Measurements from ENCODE around the gene ERGIC2. TPM values are rescaled to one million over a fixed set of nuclear protein-coding genes. Genes with fewer than 3 reads are reported as not detected.
A peak's percentile ranks its signal among the peaks of the same experiment; 100 is the strongest.
"Not testable (repeated sequence)": the region's sequence is repeated elsewhere in the genome, so short reads cannot be mapped to it uniquely, and the experiment has no call there.

Gene ERGIC2
- total RNA-seq, 2 donors from 2014 or later, result 29.6 to 41.4 TPM

DNA sequence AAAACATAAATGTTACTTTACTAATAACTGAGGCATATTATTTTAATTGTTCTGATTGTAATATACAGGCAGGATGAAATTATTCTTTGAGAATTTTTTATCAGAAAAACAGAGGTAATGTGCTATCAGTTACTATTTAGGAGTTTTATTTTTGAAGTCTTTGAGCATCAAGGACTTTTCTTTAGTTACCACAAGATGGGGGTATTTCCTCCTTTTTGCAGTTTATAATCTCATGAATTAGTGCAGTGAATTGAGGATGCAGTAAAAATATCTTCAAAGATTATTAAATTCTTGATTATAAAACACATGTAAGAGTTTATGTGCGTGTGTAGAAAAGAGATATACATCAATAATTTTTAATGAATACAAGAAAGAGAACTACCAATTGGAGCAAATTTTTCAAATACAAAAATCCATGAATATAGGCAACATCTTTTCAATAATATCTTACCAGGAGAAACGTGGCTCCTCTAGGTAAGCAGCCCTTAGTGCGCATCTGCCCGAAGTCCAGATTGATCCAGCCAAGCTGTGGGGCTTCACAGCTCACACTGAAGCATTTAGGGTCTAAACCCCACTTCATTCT, 71.6 kb downstream of the ERGIC2 start:
- no peaks in the 10 kb centered on the region for H3K27me3 Mint-ChIP-seq
- DNase-seq (no peak), ATAC-seq (no peak)
- no peak overlapping the region for H3K27ac Mint-ChIP-seq
- no peaks in the 10 kb centered on the region for H3K4me1 Mint-ChIP-seq
- no peak overlapping the region for H3K4me3 Mint-ChIP-seq
- peaks cover 5% of the 10 kb centered on the region for H3K36me3 Mint-ChIP-seq (ENCODE audit: low read depth)
- H3K9me3 ChIP-seq (ENCODE audit: control insufficient read depth, low read length, poor library complexity, severe bottlenecking), result no peaks in the 10 kb centered on the region

DNA sequence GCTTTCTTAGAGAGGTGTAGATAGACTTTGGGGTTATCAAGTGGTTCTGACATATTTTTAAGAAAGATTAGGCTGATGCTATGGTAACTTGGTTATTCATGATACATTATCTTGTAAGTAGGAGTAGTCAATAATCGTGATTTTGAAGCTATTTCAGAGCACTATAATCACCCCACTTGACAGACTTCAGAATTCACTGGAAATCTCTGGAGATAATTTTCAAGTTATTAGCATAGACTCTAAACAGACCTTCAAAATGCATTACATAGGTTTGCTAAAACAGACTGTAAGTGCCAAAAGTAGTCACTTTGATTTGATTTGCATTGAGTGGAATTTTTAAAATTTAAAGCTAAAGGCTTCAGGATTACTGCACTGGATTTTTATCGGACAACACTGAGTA, 74.3 kb downstream of the ERGIC2 start:
- no peak overlapping the region for H3K4me3 Mint-ChIP-seq
- no peak for DNase-seq
- no peaks in the 10 kb centered on the region for H3K9me3 ChIP-seq (ENCODE audit: control insufficient read depth, low read length, poor library complexity, severe bottlenecking)
- ATAC-seq, result no peak
- peaks cover 7% of the 10 kb centered on the region for H3K36me3 Mint-ChIP-seq (ENCODE audit: low read depth)
- no peaks in the 10 kb centered on the region for H3K27me3 Mint-ChIP-seq
- H3K4me1 Mint-ChIP-seq, result peaks cover 3% of the 10 kb centered on the region
- H3K27ac Mint-ChIP-seq, result no peak overlapping the region

DNA sequence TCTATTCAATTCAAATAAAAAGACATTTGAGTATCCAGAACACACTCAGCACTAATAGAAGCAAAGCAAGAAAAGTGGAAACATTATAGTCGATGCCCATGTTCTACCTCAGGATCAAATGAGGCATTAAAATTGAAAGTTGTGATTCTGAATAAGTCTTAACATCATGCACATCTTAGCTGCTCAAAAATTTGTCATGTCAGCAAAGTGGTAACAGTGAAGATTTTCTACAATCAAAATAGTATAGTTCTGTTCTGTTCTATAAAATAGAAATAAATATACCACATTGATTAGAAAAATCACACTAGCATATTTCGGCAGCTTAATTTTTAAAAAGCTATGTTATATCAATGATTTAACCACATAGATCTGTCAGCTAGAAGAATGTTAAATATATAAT, 74.7 kb downstream of the ERGIC2 start:
- no peaks in the 10 kb centered on the region for H3K27me3 Mint-ChIP-seq
- H3K9me3 ChIP-seq (ENCODE audit: control insufficient read depth, low read length, poor library complexity, severe bottlenecking), result no peaks in the 10 kb centered on the region
- peak overlapping the region; percentile 4 for H3K27ac Mint-ChIP-seq
- ATAC-seq, result no peak
- DNase-seq, result no peak
- H3K4me3 Mint-ChIP-seq, result no peak overlapping the region
- peaks cover 7% of the 10 kb centered on the region for H3K36me3 Mint-ChIP-seq (ENCODE audit: low read depth)
- H3K4me1 Mint-ChIP-seq, result peaks cover 3% of the 10 kb centered on the region

DNA sequence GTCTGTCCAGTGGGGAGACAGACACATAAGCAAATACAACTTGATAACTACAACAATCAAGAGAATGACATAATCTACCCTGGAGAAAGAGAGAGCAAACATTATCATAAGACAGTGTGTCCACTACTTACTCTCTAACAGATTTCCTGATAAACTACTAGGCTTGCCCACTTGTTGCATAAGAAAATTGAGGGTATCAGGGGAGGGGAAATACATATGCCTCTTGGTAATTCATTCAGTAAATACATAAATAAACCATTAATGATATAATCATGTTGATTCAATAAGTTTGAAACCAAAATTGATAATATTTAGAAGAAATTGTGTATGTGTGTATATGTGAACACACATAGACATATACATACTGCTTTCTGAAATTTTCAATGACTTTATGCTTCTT, 76.6 kb downstream of the ERGIC2 start:
- H3K9me3 ChIP-seq (ENCODE audit: control insufficient read depth, low read length, poor library complexity, severe bottlenecking), result no peaks in the 10 kb centered on the region
- Mint-ChIP-seq H3K36me3 (ENCODE audit: low read depth) (peaks cover 7% of the 10 kb centered on the region), H3K4me1 (peaks cover 3% of the 10 kb centered on the region), H3K27me3 (no peaks in the 10 kb centered on the region), H3K4me3 (no peak overlapping the region), H3K27ac (no peak overlapping the region)
- DNase-seq (no peak), ATAC-seq (no peak)

DNA sequence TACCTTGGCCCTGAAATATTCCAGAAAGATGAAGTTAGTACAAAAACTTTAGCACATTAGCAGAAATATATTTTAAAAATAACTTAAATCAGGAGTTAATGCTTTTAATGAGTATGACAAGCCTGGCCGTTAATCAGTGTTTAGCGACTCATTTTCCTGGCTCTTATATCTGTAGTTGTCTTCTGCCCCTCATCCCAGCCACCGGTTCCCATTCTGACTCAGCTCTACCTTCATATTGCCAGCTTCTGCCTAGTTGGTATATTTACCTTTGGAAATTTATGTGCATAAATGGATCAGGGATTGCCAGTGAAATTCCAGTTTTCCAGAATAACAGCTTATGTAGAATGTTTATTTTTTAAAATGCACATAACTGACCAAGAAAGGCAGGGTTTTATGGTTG, 79.9 kb downstream of the ERGIC2 start:
- no peak overlapping the region for H3K27ac Mint-ChIP-seq
- H3K27me3 Mint-ChIP-seq, result no peaks in the 10 kb centered on the region
- H3K9me3 ChIP-seq (ENCODE audit: control insufficient read depth, low read length, poor library complexity, severe bottlenecking), result no peaks in the 10 kb centered on the region
- DNase-seq (no peak), ATAC-seq (no peak)
- peaks cover 9% of the 10 kb centered on the region for H3K36me3 Mint-ChIP-seq (ENCODE audit: low read depth)
- peaks cover 5% of the 10 kb centered on the region for H3K4me1 Mint-ChIP-seq
- no peak overlapping the region for H3K4me3 Mint-ChIP-seq

DNA sequence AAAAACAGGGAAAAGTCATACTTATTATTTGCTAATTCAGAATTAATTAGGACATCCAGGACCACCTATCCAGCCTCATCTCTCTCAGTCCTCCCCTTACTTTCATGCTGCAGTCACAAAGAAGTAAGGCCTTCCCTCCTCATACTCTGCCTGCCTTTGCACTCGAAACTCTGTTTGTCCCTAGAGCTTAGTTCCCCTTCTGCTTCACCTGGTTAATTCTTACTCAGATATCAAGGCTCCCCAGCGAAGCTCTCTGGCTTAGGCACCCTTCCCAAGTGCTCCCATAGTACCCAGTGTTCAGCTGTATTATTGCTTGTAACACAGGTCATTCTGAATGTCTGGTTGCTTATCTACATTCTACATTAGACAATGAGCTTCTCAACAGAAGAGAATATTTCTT, 81.3 kb downstream of the ERGIC2 start:
- DNase-seq (no peak), ATAC-seq (no peak)
- Mint-ChIP-seq H3K4me1 (peaks cover 5% of the 10 kb centered on the region), H3K27me3 (no peaks in the 10 kb centered on the region), H3K4me3 (no peak overlapping the region), H3K27ac (peak overlapping the region; percentile 56), H3K36me3 (ENCODE audit: low read depth) (peaks cover 9% of the 10 kb centered on the region)
- H3K9me3 ChIP-seq (ENCODE audit: control insufficient read depth, low read length, poor library complexity, severe bottlenecking), result no peaks in the 10 kb centered on the region

DNA sequence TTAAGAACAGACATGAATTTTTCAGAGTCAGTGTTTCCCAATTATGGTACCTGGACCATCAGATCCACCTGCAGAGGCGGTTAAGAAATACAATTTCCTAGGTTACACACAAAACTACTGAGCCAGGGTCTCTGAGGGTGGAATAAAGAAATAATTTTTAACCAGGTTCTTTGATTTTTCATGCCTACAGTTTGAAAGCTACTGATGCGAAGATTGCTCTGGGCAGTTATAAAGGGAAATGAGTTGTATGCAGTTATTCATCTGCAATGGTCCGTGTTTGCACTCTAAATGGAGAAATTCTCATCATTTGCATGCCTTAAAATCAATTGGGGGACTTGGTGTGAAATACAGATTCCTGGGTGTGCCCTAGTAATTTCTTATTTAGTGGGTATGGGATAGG, 89.7 kb downstream of the ERGIC2 start:
- no peak overlapping the region for H3K4me3 Mint-ChIP-seq
- H3K27me3 Mint-ChIP-seq, result no peaks in the 10 kb centered on the region
- DNase-seq, result no peak
- no peak overlapping the region for H3K27ac Mint-ChIP-seq
- H3K36me3 Mint-ChIP-seq (ENCODE audit: low read depth), result no peaks in the 10 kb centered on the region
- H3K9me3 ChIP-seq (ENCODE audit: control insufficient read depth, low read length, poor library complexity, severe bottlenecking), result no peaks in the 10 kb centered on the region
- H3K4me1 Mint-ChIP-seq, result no peaks in the 10 kb centered on the region
- no peak for ATAC-seq

DNA sequence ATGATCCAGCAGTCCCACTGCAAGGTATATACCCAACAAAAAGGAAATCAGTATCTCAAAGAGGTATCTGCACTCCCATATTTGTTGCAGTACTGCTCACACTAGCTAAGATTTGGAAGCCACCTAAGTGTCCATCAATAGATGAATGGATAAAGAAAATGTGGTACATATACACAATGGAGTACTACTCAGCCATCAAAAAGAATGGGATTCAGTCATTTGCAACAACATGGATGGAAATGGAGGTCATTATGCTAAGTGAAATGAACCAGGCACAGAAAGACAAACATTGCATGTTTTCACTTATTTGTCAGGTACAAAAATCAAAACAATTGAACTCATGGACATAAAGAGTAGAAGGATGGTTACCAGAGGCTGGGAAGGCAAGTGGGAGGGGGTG, 90.5 kb downstream of the ERGIC2 start:
- not testable (repeated sequence) for H3K9me3 ChIP-seq (ENCODE audit: control insufficient read depth, low read length, poor library complexity, severe bottlenecking); H3K4me1 Mint-ChIP-seq; H3K27me3 Mint-ChIP-seq; ATAC-seq; H3K4me3 Mint-ChIP-seq; H3K36me3 Mint-ChIP-seq (ENCODE audit: low read depth); H3K27ac Mint-ChIP-seq; DNase-seq

DNA sequence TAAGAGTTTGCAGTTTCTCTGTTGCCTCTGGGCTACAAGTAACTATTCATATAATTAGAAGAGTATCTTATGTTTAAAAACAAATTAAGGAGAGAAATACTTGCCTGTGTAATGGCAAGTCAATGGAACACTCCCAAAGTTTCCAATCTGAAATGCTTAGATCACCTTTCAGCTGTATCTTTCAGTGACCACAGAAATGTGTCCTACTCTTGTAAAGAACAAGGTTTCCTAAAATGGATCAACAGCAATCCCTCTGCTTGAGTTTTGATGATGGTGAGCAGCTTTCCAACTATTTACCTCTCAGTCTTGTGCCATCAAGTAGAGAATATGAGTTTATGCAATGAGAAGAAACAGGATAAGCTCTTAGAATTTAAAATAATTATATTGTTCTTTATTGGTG, 92.9 kb downstream of the ERGIC2 start:
- no peak for DNase-seq
- ATAC-seq, result no peak
- Mint-ChIP-seq H3K36me3 (ENCODE audit: low read depth) (no peaks in the 10 kb centered on the region), H3K4me3 (no peak overlapping the region), H3K4me1 (no peaks in the 10 kb centered on the region), H3K27me3 (no peaks in the 10 kb centered on the region), H3K27ac (no peak overlapping the region)
- H3K9me3 ChIP-seq (ENCODE audit: control insufficient read depth, low read length, poor library complexity, severe bottlenecking), result no peaks in the 10 kb centered on the region

DNA sequence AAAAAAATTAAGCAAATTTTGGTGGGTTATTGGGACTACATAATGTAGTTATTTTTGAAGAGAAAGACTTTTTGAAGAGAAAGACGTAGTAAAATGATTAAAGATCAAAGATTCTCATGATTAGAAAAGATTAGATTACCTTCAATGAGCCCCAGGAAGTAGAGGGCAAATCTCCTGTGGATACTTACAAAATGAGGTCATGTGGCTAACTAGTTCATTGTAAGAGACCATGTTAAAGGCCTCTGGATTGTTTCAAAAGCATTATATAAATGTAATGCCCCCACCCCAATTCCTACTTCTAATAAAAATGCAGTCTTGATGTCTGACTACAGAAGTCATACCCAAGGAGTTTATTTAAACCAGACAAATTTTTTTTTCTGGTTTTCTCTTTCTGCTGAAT, 93.3 kb downstream of the ERGIC2 start:
- ATAC-seq (no peak), DNase-seq (no peak)
- Mint-ChIP-seq H3K27me3 (no peaks in the 10 kb centered on the region), H3K4me1 (no peaks in the 10 kb centered on the region), H3K27ac (no peak overlapping the region), H3K4me3 (no peak overlapping the region), H3K36me3 (ENCODE audit: low read depth) (no peaks in the 10 kb centered on the region)
- no peaks in the 10 kb centered on the region for H3K9me3 ChIP-seq (ENCODE audit: control insufficient read depth, low read length, poor library complexity, severe bottlenecking)

Other genes with a start within 250 kb of the ERGIC2 start
- gene FAR2, start 231.9 kb downstream of the ERGIC2 start, total RNA-seq, result 1 to 10 TPM; 6.6 to 8.5 TPM
- gene OVCH1, start 116.5 kb upstream of the ERGIC2 start, total RNA-seq, result not detected

Measured in T-helper 17 cell (primary cell).